Measurements from ENCODE around the gene THAP3. TPM values are rescaled to one million over a fixed set of nuclear protein-coding genes. Genes with fewer than 3 reads are reported as not detected.

THAP3 gene
- total and polyA plus RNA-seq, 2 of the 4 experiments (the other 2 are of a cell fraction), result 14.2 to 14.9 TPM

- no peak overlapping the region for H4K91ac ChIP-seq (ENCODE audit: insufficient read depth, low read depth, low read length)
- H2BK120ac ChIP-seq (ENCODE audit: low read depth, low read length), result no peak overlapping the region
- H2BK20ac ChIP-seq (ENCODE audit: low read depth, low read length), result no peak overlapping the region
- H2BK15ac ChIP-seq (ENCODE audit: low read depth, low read length), result no peak overlapping the region
- no peak overlapping the region for H4K5ac ChIP-seq (ENCODE audit: low read depth, low read length)
- intact Hi-C loops (cut with micrococcal nuclease), result no loop called here
- H4K8ac ChIP-seq (ENCODE audit: low read depth in 2 of 2, low read length in 2 of 2), result no peak overlapping the region
- dilution Hi-C loops (cut with HindIII; ENCODE audit: low sequenced_read_pairs, unreplicated experiment), result no loop called here
- H3K4me2 ChIP-seq (ENCODE audit: low read depth, low read length), result no peak overlapping the region
- no peak overlapping the region for H3K4me3 ChIP-seq (ENCODE audit: insufficient read depth, low read depth, low read length)
- H3K9me1 ChIP-seq (ENCODE audit: insufficient read depth, low read length), result no peaks in the 10 kb centered on the region
- H3K27ac ChIP-seq (ENCODE audit: insufficient read depth, low read length), result no peak overlapping the region
- ChIA-PET CTCF (no interaction called here), POLR2A (ENCODE audit: unreplicated experiment) (no interaction called here)
- H3K4me1 ChIP-seq (ENCODE audit: control insufficient read depth, insufficient read depth, low read length), result no peaks in the 10 kb centered on the region
- no peak overlapping the region for H2AK9ac ChIP-seq (replicated peaks; ENCODE audit: low read depth, low read length, poor library complexity)
- no peak overlapping the region for H2AK5ac ChIP-seq (ENCODE audit: low read depth, low read length)
- TF ChIP-seq RCOR1 (IDR thresholded peaks at IDR 0.05; ENCODE audit: insufficient replicate concordance, low read length) (no peak), RFX5 (IDR thresholded peaks at IDR 0.05; ENCODE audit: low read depth, low read length) (no peak), BHLHE40 (IDR thresholded peaks at IDR 0.05; ENCODE audit: low read depth, low read length) (no peak), ELK1 (IDR thresholded peaks at IDR 0.05; ENCODE audit: borderline replicate concordance, low read depth, low read length) (no peak), CEBPB (IDR thresholded peaks at IDR 0.05; ENCODE audit: low read depth, low read length) (no peak), MXI1 (IDR thresholded peaks at IDR 0.05; ENCODE audit: borderline replicate concordance, low read depth, low read length) (no peak)
- TF ChIP-seq, protein P1, sequence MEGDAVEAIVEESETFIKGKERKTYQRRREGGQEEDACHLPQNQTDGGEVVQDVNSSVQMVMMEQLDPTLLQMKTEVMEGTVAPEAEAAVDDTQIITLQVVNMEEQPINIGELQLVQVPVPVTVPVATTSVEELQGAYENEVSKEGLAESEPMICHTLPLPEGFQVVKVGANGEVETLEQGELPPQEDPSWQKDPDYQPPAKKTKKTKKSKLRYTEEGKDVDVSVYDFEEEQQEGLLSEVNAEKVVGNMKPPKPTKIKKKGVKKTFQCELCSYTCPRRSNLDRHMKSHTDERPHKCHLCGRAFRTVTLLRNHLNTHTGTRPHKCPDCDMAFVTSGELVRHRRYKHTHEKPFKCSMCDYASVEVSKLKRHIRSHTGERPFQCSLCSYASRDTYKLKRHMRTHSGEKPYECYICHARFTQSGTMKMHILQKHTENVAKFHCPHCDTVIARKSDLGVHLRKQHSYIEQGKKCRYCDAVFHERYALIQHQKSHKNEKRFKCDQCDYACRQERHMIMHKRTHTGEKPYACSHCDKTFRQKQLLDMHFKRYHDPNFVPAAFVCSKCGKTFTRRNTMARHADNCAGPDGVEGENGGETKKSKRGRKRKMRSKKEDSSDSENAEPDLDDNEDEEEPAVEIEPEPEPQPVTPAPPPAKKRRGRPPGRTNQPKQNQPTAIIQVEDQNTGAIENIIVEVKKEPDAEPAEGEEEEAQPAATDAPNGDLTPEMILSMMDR (conservative IDR thresholded peaks at IDR 0.05; ENCODE audit: low read depth, low read length), result no peak
- H3K27me3 ChIP-seq (ENCODE audit: control insufficient read depth, insufficient read depth, low read length), result no peaks in the 10 kb centered on the region
- H3K9ac ChIP-seq (ENCODE audit: low read depth, low read length), result no peak overlapping the region
- no peak overlapping the region for H3K56ac ChIP-seq (ENCODE audit: extremely low read depth, insufficient read depth, low read length)
- H2AFZ ChIP-seq (replicated peaks; ENCODE audit: low read length, poor library complexity), result no peak overlapping the region
- peaks cover 70% of the 10 kb centered on the region for H4K20me1 ChIP-seq (ENCODE audit: insufficient read depth, low read length)
- 94% methylated on average over 13 of the region's 13 CpGs; no CpG with 5 or more reads in 1 of the 2 experiments for WGBS, 2 experiments (ENCODE audit: extremely low coverage in 2 of 2, insufficient read length in 1 of 2)
- H3K14ac ChIP-seq (replicated peaks; ENCODE audit: low read depth, low read length), result no peak overlapping the region
- in situ Hi-C loops (cut with MboI; ENCODE audit: low sequenced_read_pairs), result no loop called here
- no peak overlapping the region for H3K18ac ChIP-seq (ENCODE audit: low read depth, low read length)
- no peak overlapping the region for H3K4ac ChIP-seq (ENCODE audit: low read depth, low read length)
- no peaks in the 10 kb centered on the region for H3K9me3 ChIP-seq (ENCODE audit: control insufficient read depth, insufficient read depth, low read length)
- ATAC-seq (ENCODE audit: low read depth), result no peak
- H3K36me3 ChIP-seq (ENCODE audit: control insufficient read depth, insufficient read depth, low read length), result peaks cover 85% of the 10 kb centered on the region
- H2BK5ac ChIP-seq (ENCODE audit: low read depth, low read length, poor library complexity, severe bottlenecking), result no peak overlapping the region
- DNase-seq, result no peak
- H3K23ac ChIP-seq (ENCODE audit: low read depth, low read length), result no peak overlapping the region
- peaks cover 8 to 70% of the 10 kb centered on the region in 2 experiments; a peak in 3 of 4 replicates for H3K79me1 ChIP-seq (ENCODE audit: low read depth in 1 of 2, low read length in 2 of 2)
- no TSS peak for BruUV-seq (replicated peaks)
These were observed 33.4 kb upstream of the THAP3 start for GRCh38 chr1:6591222-6591621.
